ENCODE measurements around the gene USP5. TPM values are rescaled to one million over a fixed set of nuclear protein-coding genes. Genes with fewer than 3 reads are reported as not detected.
"Not testable (repeated sequence)": the region's sequence is repeated elsewhere in the genome, so short reads cannot be mapped to it uniquely, and the experiment has no call there.

The USP5 gene
- total RNA-seq, 1 experiment from 2014 or later = 104 TPM

- not testable (repeated sequence) for DNase-seq (ENCODE audit: low spot score)
Observed at GRCh38 chr12:6886206-6886999, 34.5 kb downstream of the USP5 start.

GRCh38 chr12:6887460-6887859, 35.5 kb downstream of the USP5 start:
- no peak for DNase-seq (ENCODE audit: low spot score)

- DNase-seq (ENCODE audit: low spot score) = no peak
Observed at GRCh38 chr12:6888360-6888759, 36.4 kb downstream of the USP5 start.

GRCh38 chr12:6888794-6889193, 36.8 kb downstream of the USP5 start:
- DNase-seq (ENCODE audit: low spot score) = not testable (repeated sequence)

- not testable (repeated sequence) for DNase-seq (ENCODE audit: low spot score)
Observed at GRCh38 chr12:6889775-6890573, 38.0 kb downstream of the USP5 start.

- DNase-seq (ENCODE audit: low spot score) = peak; percentile 76
Observed at GRCh38 chr12:6890789-6891645, 39.1 kb downstream of the USP5 start.

GRCh38 chr12:6891646-6892001, 39.7 kb downstream of the USP5 start:
- DNase-seq (ENCODE audit: low spot score) = no peak

GRCh38 chr12:6892683-6893082, 40.7 kb downstream of the USP5 start:
- DNase-seq (ENCODE audit: low spot score) = not testable (repeated sequence)

- DNase-seq (ENCODE audit: low spot score) = no peak
Observed at GRCh38 chr12:6894321-6894720, 42.4 kb downstream of the USP5 start.

GRCh38 chr12:6896846-6897435, 45.0 kb downstream of the USP5 start:
- DNase-seq (ENCODE audit: low spot score) = no peak

GRCh38 chr12:6899427-6899826, 47.5 kb downstream of the USP5 start:
- no peak for DNase-seq (ENCODE audit: low spot score)

- DNase-seq (ENCODE audit: low spot score) = no peak
Observed at GRCh38 chr12:6899837-6900519, 48.0 kb downstream of the USP5 start.

GRCh38 chr12:6902448-6902847, 50.5 kb downstream of the USP5 start:
- DNase-seq (ENCODE audit: low spot score) = no peak

GRCh38 chr12:6903722-6904121, 51.8 kb downstream of the USP5 start:
- no peak for DNase-seq (ENCODE audit: low spot score)

GRCh38 chr12:6904280-6905276, 52.6 kb downstream of the USP5 start, which contains the start of gene LRRC23:
TSS of gene LRRC23 (plus strand) at chr12:6904822. CDS start at chr12:6905634, 812 bp downstream.
- peak; percentile 83 for DNase-seq (ENCODE audit: low spot score)

GRCh38 chr12:6905414-6906040, 53.6 kb downstream of the USP5 start:
- no peak for DNase-seq (ENCODE audit: low spot score)

- DNase-seq (ENCODE audit: low spot score) = not testable (repeated sequence)
Observed at GRCh38 chr12:6908141-6908540, 56.2 kb downstream of the USP5 start.

GRCh38 chr12:6909421-6910145, 57.6 kb downstream of the USP5 start:
- no peak for DNase-seq (ENCODE audit: low spot score)
